ENCODE data around the gene MACROD2. TPM values are rescaled to one million over a fixed set of nuclear protein-coding genes. Genes with fewer than 3 reads are reported as not detected.

Gene MACROD2
- polyA plus RNA-seq, 1 donor (not counting 4 experiments of a cell fraction or from before 2014, with no cell fraction given), result 0.71 TPM

GRCh38 chr20:15653396-15654207 lies 1658.3 kb downstream of the MACROD2 start:
- no peak overlapping the region for H3K9ac ChIP-seq (ENCODE audit: control insufficient read depth, extremely low read depth, insufficient read depth, low read length)
- no peak for TF ChIP-seq EZH2 (IDR thresholded peaks at IDR 0.05; ENCODE audit: low read length)
- no peak for TF ChIP-seq CTCF (optimal IDR thresholded peaks at IDR 0.05 in 1 of 3, IDR thresholded peaks at IDR 0.05 in 1 of 3, conservative IDR thresholded peaks at IDR 0.05 in 1 of 3; ENCODE audit: extremely low read depth in 1 of 3, insufficient read depth in 2 of 3, low read length in 3 of 3)
- no peak overlapping the region for H3K27ac ChIP-seq (ENCODE audit: control insufficient read depth, insufficient read depth, low read length)
- no peaks in the 10 kb centered on the region for H3K36me3 ChIP-seq (ENCODE audit: control insufficient read depth in 2 of 2, extremely low read depth in 1 of 2, insufficient read depth in 2 of 2, low read length in 2 of 2)
- no peaks in the 10 kb centered on the region for H3K4me1 ChIP-seq (ENCODE audit: control insufficient read depth, extremely low read depth, insufficient read depth, low read length)
- no peaks in the 10 kb centered on the region for H3K79me2 ChIP-seq (ENCODE audit: control insufficient read depth, insufficient read depth, low read length)
- no peaks in the 10 kb centered on the region for H3K27me3 ChIP-seq (ENCODE audit: control insufficient read depth, extremely low read depth, insufficient read depth, low read length)
- no peak overlapping the region for H3K4me3 ChIP-seq (ENCODE audit: control insufficient read depth in 2 of 3, extremely low read depth in 1 of 3, insufficient read depth in 2 of 3, low read depth in 1 of 3, low read length in 3 of 3)
- dilution Hi-C loops (cut with MboI; ENCODE audit: extremely low pct_ligation_motif_present, low sequenced_read_pairs), result no loop called here
- H3K4me2 ChIP-seq (ENCODE audit: control insufficient read depth, extremely low read depth, insufficient read depth, low read depth, low read length), result no peak overlapping the region
- no peaks in the 10 kb centered on the region for H4K20me1 ChIP-seq (ENCODE audit: control insufficient read depth, extremely low read depth, insufficient read depth, low read length)
- no peaks in the 10 kb centered on the region for H3K9me1 ChIP-seq (ENCODE audit: control insufficient read depth, extremely low read depth, insufficient read depth, low read length)
- FAIRE-seq (no peak), DNase-seq (ENCODE audit: low read depth, low spot score) (no peak)
- H2AFZ ChIP-seq (ENCODE audit: control insufficient read depth, low read length), result no peak overlapping the region
- H3K9me3 ChIP-seq (ENCODE audit: control insufficient read depth, low read depth, low read length), result no peaks in the 10 kb centered on the region

- no peaks in the 10 kb centered on the region for H3K79me2 ChIP-seq (ENCODE audit: control insufficient read depth, insufficient read depth, low read length)
- no peaks in the 10 kb centered on the region for H3K4me1 ChIP-seq (ENCODE audit: control insufficient read depth, extremely low read depth, insufficient read depth, low read length)
- FAIRE-seq (peak; percentile 52), DNase-seq (ENCODE audit: low read depth, low spot score) (no peak)
- no peaks in the 10 kb centered on the region for H3K9me3 ChIP-seq (ENCODE audit: control insufficient read depth, low read depth, low read length)
- no peak overlapping the region for H3K4me2 ChIP-seq (ENCODE audit: control insufficient read depth, extremely low read depth, insufficient read depth, low read depth, low read length)
- no peak overlapping the region for H2AFZ ChIP-seq (ENCODE audit: control insufficient read depth, low read length)
- TF ChIP-seq CTCF (optimal IDR thresholded peaks at IDR 0.05 in 1 of 3, IDR thresholded peaks at IDR 0.05 in 1 of 3, conservative IDR thresholded peaks at IDR 0.05 in 1 of 3; ENCODE audit: extremely low read depth in 1 of 3, insufficient read depth in 2 of 3, low read length in 3 of 3) (peak; percentile 55 to 64 (median 63)), EZH2 (IDR thresholded peaks at IDR 0.05; ENCODE audit: low read length) (no peak)
- no peak overlapping the region for H3K9ac ChIP-seq (ENCODE audit: control insufficient read depth, extremely low read depth, insufficient read depth, low read length)
- H3K4me3 ChIP-seq (ENCODE audit: control insufficient read depth in 2 of 3, extremely low read depth in 1 of 3, insufficient read depth in 2 of 3, low read depth in 1 of 3, low read length in 3 of 3), result no peak overlapping the region
- no peaks in the 10 kb centered on the region for H3K36me3 ChIP-seq (ENCODE audit: control insufficient read depth in 2 of 2, extremely low read depth in 1 of 2, insufficient read depth in 2 of 2, low read length in 2 of 2)
- dilution Hi-C loops (cut with MboI; ENCODE audit: extremely low pct_ligation_motif_present, low sequenced_read_pairs), result no loop called here
- H3K27ac ChIP-seq (ENCODE audit: control insufficient read depth, insufficient read depth, low read length), result no peak overlapping the region
- H4K20me1 ChIP-seq (ENCODE audit: control insufficient read depth, extremely low read depth, insufficient read depth, low read length), result no peaks in the 10 kb centered on the region
- no peaks in the 10 kb centered on the region for H3K27me3 ChIP-seq (ENCODE audit: control insufficient read depth, extremely low read depth, insufficient read depth, low read length)
- no peaks in the 10 kb centered on the region for H3K9me1 ChIP-seq (ENCODE audit: control insufficient read depth, extremely low read depth, insufficient read depth, low read length)
Observed at GRCh38 chr20:15654208-15654649, 1658.9 kb downstream of the MACROD2 start.
